Transverse colon (tissue), 4 donors: ENCODE results near the gene NABP2.

Experiments
- CTCF ChIP-seq, 5 experiments: fragments of 200-600 bp in 3 of 5; fragments of 450-650 bp in 2 of 5; sonication (generic) in 3 of 5; IDR thresholded peaks; 1 replicate in 2 of 5; 2 replicates in 3 of 5; pipeline ENCODE4 v1.5.1; 2016 to 2017; ENCODE audit warnings: antibody characterized with exemption in 5 of 5, inconsistent platforms in 3 of 5, mild to moderate bottlenecking in 2 of 5, moderate library complexity in 1 of 5
- EP300 ChIP-seq: sonication (generic); formaldehyde crosslinking; IDR thresholded peaks from one replicate; pipeline ENCODE4 v1.6.1; 2017; ENCODE audit warnings: antibody characterized with exemption, low read depth
- POLR2AphosphoS5 ChIP-seq, 3 donors: sonication (generic); formaldehyde crosslinking; IDR thresholded peaks; one replicate each; pipeline ENCODE4 v1.6.1; 2016; ENCODE audit warnings: antibody characterized with exemption in 3 of 3

GRCh38 chr12:56202838-56203237, 21.3 kb upstream of the NABP2 start:
- TF ChIP-seq CTCF (IDR thresholded peaks at IDR 0.05): no peak
- no peak for TF ChIP-seq POLR2AphosphoS5 (IDR thresholded peaks at IDR 0.05)
- no peak for TF ChIP-seq EP300
